GM19467 (cell line): ENCODE results near the gene TPO.

ENCODE experiments used
- ATAC-seq: cut with Tn5 transposase; IDR thresholded peaks from one replicate; pipeline ENCODE4 v1.9.1; 2021; ENCODE audit warnings: mild to moderate bottlenecking, moderate library complexity; ENCODE audit not compliant: unreplicated experiment

Gene TPO

DNA sequence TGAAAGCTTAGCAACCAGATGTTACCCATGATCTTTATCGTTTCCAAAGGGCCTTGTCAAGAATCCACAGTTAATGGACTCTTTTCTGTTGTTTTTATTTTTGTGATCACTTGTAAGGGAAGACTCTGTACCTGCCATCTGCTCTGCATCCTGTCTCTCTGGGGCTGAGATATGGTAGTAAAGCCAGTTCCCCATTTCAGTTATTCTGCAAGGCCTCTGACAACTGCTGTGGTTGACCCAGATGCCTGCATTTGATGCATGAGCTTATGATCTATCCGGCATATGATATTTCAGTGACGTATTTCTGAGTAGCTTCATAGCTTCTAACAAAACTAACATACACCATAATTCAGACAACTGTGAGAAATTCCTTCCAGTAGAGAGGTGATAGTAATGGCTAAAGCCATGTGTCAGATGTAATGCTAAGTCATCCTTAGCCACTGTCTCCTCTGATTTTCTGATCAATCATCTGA is 105.1 kb downstream of the TPO start:
- no peak for ATAC-seq

GRCh38 chr2:1518867-1519530 is 105.7 kb downstream of the TPO start:
- ATAC-seq = no peak

DNA sequence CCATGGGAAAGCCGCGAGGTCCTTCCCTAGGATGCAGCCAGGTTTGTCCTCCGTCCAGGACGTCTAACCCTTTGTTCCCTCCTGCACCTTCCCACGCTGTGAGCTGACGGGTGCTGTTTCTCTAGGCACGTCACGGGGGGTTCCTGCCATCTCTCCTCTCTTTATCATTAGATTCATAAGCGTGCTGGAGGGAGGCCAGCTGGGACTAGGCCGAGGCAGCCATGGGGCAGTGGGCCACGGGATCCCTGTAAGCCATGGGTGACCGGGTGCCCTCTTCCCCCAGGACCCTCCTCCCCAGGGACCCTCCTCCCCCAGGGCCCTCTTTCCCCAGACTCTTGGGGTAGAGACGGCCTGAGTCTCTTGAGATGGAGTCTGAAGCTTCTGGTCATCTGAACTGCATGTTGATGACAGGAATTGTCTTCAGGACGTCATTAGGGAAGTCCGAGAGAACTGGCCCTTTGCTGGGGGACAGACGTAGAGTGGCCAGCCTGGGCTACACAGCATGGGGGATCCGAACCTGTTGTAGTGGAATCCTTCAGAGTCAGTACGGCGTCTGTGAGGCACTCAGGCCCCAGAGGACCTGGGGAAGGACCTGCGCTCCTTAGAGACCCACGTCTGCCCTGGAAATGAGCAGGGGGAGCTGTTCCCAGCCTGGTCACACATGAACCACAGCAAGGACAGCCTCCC is 108.1 kb downstream of the TPO start:
- ATAC-seq = no peak

DNA sequence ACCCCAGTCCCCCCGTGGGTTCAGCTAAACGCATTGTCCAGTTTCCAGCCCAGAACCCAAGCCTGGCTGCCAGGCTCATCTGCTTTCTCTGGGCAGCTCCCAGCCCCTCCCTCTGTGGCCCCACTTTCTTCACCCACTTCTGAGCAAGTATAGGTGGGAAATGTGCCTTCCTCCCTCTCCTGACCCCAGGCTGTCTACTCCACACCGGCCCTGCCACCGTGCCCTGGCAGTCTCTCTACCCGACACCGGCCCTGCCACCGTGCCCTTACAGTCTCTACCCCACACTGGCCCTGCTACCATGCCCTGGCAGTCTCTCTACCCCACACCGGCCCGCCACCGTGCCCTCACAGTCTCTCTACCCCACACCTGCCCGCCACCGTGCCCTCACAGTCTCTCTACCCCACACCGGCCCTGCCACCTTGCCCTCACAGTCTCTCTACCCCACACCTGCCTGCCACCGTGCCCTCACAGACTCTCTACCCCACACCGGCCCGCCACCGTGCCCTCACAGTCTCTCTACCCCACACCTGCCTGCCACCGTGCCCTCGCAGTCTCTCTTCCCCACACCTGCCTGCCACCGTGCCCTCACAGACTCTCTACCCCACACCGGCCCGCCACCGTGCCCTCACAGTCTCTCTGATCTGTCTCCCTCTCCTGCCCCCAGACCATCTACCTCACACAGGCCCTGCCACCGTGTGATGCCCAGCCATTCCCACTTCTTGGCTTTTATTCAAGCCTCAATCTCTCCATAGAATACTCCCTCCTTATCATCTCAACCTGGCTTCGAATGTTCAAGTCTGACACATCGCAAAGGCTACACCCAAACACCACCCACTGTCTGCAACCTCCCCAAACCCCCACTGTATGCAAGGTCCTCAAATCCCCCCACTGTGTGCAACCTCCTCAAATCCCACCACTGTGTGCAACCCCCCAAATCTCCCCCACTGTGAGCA is 108.9 kb downstream of the TPO start:
- no peak for ATAC-seq

DNA sequence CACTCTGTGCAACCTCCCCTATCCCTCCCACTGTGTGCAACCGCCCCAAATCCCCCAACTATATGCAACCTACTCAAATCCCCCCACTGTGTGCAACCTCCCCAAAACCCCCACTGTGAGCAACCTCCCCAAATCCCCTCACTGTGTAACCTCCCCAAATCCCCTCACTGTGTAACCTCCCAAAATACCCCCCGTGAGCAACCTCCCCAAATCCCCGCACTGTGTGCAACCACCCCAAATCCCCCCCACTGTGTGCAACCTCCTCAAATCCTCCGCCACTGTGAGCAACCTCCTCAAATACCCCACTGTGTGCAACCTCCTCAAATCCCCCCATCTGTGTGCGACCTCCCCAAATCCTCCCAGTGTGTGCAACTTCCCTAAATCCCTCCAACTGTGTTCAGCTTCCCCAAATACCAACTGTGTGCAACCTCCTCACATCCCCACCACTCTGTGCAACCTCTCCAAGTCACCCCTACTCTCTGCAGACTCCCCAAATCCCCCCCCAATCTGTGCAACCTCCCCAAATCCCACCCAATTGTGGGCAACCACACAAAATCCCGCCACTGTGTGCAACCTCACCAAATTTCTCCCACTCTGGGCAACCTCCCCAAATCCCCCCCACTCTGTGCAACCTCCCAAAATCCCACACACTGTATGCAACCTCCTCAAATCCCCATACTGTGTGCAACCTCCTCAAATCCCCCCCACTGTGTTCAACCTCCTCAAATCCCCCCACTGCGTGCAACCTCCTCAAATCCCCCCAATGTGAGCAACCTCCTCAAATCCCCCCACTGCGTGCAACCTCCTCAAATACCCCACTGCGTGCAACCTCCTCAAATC is 114.1 kb downstream of the TPO start:
- ATAC-seq = no peak

DNA sequence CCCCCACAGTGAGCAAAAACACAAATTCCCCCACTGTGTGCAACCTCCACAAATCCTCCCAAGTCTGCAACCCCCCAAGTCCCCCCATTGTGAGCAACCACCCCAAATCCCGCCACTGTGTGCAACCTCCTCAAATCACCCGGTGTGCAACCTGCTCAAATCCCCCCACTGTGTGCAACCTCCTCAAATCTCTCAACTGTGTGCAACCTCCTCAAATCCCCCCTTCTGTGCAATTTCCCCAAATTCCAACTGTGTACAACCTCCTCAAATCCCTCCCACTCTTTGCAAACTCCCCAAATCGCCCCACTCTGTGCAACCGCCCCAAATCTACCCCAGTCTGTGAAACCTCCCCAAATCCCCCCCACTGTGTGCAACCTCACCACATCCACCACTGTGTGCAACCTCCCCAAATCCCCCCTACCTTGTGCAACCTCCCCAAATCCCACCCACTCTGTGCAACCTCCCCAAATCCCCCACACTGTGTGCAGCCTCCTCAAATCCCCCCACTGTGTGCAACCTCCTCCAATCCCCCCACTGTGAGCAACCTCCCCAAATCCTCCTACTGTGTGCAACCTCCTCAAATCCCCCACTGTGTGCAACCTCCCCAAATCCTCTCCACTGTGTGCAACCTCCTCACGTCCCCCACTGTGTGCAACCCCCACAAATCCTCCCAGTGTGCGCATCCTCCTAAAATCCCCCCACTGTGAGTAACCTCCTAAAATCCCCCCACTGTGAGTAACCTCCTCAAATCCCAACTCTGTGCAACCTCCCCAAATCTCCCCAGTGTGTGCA is 115.2 kb downstream of the TPO start:
- ATAC-seq = no peak

DNA sequence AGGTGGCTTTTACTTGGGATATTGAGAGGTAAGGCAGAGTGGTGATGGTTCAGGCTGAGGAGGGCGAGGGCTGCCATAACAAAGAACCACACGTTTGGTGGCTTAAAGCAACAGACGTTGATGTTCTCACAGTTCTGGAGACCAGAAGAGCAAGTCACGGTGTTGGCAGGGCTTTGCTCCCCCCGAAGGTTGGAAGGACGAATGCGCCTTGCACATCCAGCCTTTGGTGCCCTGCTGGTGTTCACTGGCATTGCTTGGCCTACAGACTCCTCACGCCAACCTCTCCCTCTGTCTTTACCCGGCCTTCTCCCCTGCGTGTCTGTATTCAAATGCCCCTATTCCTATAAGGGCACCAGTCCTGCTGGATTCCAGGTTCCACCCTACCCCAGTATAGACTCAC is 125.4 kb downstream of the TPO start:
- no peak for ATAC-seq

GRCh38 chr2:1539441-1539840 is 126.2 kb downstream of the TPO start:
- ATAC-seq = no peak

DNA sequence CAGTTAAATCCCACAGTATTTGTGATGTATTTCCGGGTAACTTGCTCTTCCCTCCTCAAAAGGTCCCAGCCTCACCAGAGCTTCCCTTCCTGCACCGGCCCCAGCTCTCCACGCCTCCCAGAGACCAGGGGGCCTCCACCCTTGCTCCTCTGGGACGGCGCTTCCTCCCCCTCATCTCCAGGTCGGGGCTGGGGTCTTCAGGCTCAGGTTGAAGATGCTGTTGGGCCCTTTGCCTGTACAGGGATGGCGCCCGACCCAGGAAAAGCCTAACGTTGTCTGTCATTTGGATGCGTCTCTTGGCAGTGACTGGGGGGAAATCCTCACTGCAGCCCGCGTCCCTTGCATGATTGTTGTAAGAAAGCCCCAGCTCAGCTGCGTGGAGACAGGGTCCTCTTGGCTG is 126.7 kb downstream of the TPO start:
- no peak for ATAC-seq

- no peak for ATAC-seq
Measured at GRCh38 chr2:1540481-1540880, 127.2 kb downstream of the TPO start.

DNA sequence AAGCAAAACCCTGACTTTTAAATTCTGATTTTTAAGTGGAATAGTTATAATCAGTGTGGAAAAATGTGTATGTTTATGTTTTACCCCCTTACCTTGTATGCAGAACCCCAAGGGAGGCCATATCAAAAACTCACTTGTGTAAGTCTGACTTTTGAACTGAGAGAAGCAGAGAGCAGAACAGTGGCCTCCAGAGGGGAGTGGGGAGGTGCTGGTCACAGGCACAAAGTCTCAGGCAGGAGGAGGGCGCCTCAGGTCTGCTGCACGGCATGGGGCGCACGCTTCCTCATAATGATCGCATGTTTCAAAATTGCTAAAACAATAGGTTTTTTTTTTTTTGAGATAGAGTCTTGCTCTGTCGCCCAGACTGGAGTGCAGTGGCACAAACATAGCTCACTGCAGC is 127.8 kb downstream of the TPO start:
- ATAC-seq = no peak

DNA sequence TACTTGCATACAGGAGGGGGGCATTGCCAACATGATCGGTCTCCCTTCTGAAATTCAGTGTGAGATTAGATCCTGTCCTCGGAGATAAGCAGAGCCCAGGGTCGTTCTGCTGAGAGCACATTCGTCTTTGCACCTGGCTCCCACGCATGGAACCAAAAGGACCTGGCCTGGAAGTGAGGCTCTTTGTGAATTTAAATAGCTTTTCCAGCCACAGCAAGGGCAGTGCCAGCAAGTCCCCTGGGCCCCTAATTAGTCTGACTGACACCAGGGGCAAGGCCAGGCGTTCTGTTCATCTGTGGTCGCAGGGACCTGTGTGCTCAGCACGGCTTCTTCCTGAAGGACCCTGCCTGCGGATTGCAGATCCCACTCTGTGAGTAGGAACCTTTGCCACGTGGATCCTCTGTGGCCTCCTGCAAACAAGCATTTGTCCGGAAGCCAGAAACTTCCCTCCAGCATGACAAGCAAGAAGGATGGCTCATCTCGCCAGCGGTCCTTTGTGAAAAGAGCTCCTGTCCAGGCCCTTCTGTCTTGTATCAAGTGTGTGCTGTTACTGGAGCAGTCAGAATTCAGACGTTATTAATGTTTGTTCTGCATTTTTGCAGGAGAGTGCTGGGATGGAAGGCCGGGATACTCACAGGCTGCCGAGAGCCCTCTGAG is 128.7 kb downstream of the TPO start:
- ATAC-seq = no peak

DNA sequence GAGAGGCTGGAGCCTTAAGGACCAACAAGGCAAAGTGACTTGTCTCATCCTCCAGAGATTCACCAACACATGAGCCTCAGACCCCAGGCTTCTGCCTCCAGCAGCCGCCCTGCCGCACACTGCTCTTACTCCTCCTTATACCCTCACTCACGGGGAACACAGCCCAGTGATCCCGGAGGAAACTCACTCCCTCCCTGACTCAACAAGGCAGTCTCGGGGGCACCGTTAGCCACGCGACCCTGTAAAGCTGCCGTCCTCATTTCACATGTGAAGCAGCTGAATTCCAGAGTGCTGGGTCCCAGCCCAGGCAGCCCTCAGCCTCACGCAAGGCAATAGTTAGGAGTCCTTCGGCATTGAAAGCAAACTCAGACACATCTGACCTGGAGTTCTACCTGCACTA is 129.7 kb downstream of the TPO start:
- no peak for ATAC-seq

DNA sequence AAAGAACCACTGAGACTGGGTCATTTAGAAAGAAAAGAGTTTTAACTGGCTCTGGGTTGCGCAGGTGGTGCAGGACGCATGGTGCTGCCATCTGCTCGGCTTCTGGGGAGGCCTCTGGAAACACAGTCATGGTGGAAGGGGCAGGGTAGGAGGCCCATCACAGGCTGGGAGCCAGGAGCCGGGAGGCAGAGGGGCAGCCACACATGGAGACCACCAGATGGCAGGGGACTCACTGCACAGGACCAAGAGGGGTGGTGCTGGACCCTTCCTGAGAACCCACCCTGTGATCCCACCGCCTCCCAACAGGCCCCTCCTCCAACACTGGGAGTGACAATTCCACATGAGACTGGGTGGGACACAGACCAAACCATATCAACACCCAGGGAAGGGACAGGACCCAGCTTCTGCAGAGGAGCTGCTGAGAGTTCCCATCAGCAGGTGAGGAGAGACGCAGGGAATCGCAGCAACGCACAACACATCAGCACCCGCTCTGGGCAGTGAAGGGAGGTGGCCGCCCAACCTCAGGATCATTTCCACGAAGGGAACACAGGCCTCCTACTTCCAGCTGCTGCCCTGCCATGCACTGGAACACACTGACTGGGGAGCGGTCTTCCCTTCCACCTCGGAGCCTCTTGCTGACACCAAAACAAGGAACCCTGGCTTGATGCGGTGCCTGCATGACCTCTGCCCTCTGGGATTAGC is 130.7 kb downstream of the TPO start:
- ATAC-seq = no peak

DNA sequence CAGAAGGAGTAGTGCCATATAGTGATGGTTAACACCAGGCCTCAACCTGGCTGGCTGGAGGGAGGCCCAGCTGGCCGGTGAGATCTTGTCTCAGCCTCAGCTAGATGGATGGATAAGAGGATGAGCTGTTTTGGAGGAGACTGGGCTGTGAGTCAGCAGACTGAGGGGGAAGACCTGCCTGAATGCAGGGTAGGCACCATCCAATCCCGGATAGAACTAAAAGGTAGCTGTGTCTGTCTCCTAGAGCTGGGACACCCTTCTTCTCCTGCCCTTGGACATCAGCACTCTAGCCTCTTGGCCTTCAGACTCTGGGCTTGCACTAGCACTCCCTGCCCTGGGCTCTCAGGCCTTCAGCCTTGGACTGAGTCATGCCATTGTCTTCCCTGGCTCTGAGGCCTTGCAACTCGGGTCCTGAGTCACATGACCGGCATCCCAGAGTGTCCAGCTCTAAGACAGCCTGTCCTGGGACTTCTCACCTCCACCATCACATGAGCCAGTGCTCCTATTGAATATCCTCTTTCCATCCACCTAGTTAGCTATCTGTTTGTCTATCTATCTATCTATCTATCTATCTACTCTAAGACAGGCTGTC is 131.3 kb downstream of the TPO start:
- no peak for ATAC-seq

DNA sequence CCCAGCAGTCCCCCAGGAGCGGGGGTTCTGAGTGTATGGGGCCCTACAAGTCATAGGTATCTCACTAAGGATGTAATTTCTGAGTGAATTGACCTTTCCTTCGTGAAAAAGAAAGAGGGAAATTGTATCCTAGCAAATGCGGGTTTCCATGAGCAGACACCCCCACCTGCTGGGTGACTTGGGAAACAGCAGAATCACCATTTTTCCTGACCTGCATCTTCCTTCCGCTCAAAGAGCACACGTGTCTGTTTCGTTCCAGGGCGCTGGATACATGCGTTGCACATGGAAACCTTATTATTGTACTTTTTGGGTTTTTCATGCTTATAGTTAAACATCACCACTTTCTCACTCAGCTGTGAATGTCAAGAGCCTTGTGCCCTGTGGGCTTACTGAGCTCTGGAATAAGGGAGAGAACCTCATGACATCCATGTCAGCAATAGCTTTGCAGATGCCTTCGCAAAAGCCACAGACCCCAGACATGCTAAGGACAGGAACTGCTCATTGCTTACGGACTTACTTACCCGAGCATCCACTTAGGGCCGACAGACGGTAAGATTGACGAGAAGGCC is 132.8 kb downstream of the TPO start:
- ATAC-seq = no peak

DNA sequence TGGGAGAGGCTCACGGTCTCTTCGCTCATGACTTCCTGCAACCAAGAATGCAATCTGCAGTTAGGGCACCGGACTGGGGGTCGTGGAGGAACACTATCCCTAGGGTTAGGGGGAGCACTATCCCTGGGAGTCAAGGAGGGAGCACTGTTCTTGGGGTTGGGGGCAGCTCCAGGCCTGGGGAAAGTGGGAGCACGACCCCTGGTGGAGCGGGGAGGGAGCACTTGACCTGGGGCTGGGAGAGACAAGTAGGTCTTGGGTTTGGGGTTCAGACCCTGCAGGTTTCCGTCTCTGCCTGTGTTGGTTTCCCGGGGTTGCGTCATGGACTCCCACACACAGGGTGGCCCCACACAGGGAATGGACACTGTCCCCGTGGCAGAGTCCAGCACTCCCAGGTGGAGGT is 133.6 kb downstream of the TPO start:
- no peak for ATAC-seq
